Measurements from ENCODE around the gene LRRK2.
A peak's percentile ranks its signal among the peaks of the same experiment; 100 is the strongest.
"Not testable (repeated sequence)": the region's sequence is repeated elsewhere in the genome, so short reads cannot be mapped to it uniquely, and the experiment has no call there.

Gene LRRK2

GRCh38 chr12:40224439-40225291 is at the start of gene LRRK2:
Gene LRRK2, plus strand, starts transcription at chr12:40224997. Its CDS starts 135 bp downstream, at chr12:40225132.
- peak; percentile 45 for DNase-seq

GRCh38 chr12:40175045-40175444 is 49.8 kb upstream of the LRRK2 start:
- no peak for DNase-seq

- DNase-seq = no peak
Measured at GRCh38 chr12:40175489-40175888, 49.3 kb upstream of the LRRK2 start.

GRCh38 chr12:40178701-40179100 is 46.1 kb upstream of the LRRK2 start:
- DNase-seq = no peak

- peak; percentile 12 for DNase-seq
Measured at GRCh38 chr12:40181490-40181889, 43.3 kb upstream of the LRRK2 start.

- DNase-seq = no peak
Measured at GRCh38 chr12:40183715-40184114, 41.1 kb upstream of the LRRK2 start.

- no peak for DNase-seq
Measured at GRCh38 chr12:40184493-40185302, 40.1 kb upstream of the LRRK2 start.

GRCh38 chr12:40185303-40185693 is 39.5 kb upstream of the LRRK2 start:
- no peak for DNase-seq

- no peak for DNase-seq
Measured at GRCh38 chr12:40188558-40189320, 36.1 kb upstream of the LRRK2 start.

GRCh38 chr12:40192704-40193255 is 32.0 kb upstream of the LRRK2 start:
- DNase-seq = peak; percentile 9

GRCh38 chr12:40194846-40195245 is 30.0 kb upstream of the LRRK2 start:
- DNase-seq = no peak

GRCh38 chr12:40197590-40197989 is 27.2 kb upstream of the LRRK2 start:
- no peak for DNase-seq

GRCh38 chr12:40198601-40199000 is 26.2 kb upstream of the LRRK2 start:
- no peak for DNase-seq

- DNase-seq = no peak
Measured at GRCh38 chr12:40202095-40203059, 22.4 kb upstream of the LRRK2 start.

GRCh38 chr12:40203060-40203430 is 21.8 kb upstream of the LRRK2 start:
- no peak for DNase-seq

GRCh38 chr12:40204337-40204736 is 20.5 kb upstream of the LRRK2 start:
- no peak for DNase-seq

GRCh38 chr12:40207551-40207950 is 17.2 kb upstream of the LRRK2 start:
- DNase-seq = no peak

- no peak for DNase-seq
Measured at GRCh38 chr12:40208707-40209446, 15.9 kb upstream of the LRRK2 start.

- DNase-seq = no peak
Measured at GRCh38 chr12:40209886-40210285, 14.9 kb upstream of the LRRK2 start.

GRCh38 chr12:40211186-40211585 is 13.6 kb upstream of the LRRK2 start:
- DNase-seq = not testable (repeated sequence)

- no peak for DNase-seq
Measured at GRCh38 chr12:40212566-40212965, 12.2 kb upstream of the LRRK2 start.
